GM19455 (cell line): Measurements from ENCODE around the gene CTBS.
A peak's percentile ranks its signal among the peaks of the same experiment; 100 is the strongest.

ENCODE experiments used
- ATAC-seq: cut with Tn5 transposase; IDR thresholded peaks from one replicate; pipeline ENCODE4 v1.9.1; 2021; ENCODE audit not compliant: unreplicated experiment

CTBS gene

GRCh38 chr1:84587099-84587498, 12.9 kb upstream of the CTBS start:
- no peak for ATAC-seq

- ATAC-seq, result no peak
These were observed 11.6 kb upstream of the CTBS start for GRCh38 chr1:84585803-84586202.

GRCh38 chr1:84584126-84584525, 9.9 kb upstream of the CTBS start:
- peak; percentile 42 for ATAC-seq

GRCh38 chr1:84583648-84584047, 9.4 kb upstream of the CTBS start:
- peak; percentile 39 for ATAC-seq

GRCh38 chr1:84582802-84583587, 8.8 kb upstream of the CTBS start:
- ATAC-seq, result no peak

GRCh38 chr1:84581648-84582047, 7.4 kb upstream of the CTBS start:
- no peak for ATAC-seq

- no peak for ATAC-seq
These were observed 696 bp upstream of the CTBS start for GRCh38 chr1:84574936-84575335.

GRCh38 chr1:84573481-84573966, 716 bp downstream of the CTBS start:
- no peak for ATAC-seq

GRCh38 chr1:84571150-84571535, 3.1 kb downstream of the CTBS start:
- ATAC-seq, result no peak

- no peak for ATAC-seq
These were observed 3.6 kb downstream of the CTBS start for GRCh38 chr1:84570436-84571149.

- ATAC-seq, result no peak
These were observed 5.0 kb downstream of the CTBS start for GRCh38 chr1:84569216-84569615.

- no peak for ATAC-seq
These were observed 23.4 kb downstream of the CTBS start for GRCh38 chr1:84550826-84551225.

- no peak for ATAC-seq
These were observed 32.6 kb downstream of the CTBS start for GRCh38 chr1:84541679-84542078.

GRCh38 chr1:84540759-84541158, 33.5 kb downstream of the CTBS start:
- no peak for ATAC-seq

- ATAC-seq, result no peak
These were observed 34.3 kb downstream of the CTBS start for GRCh38 chr1:84539972-84540371.

GRCh38 chr1:84538599-84538998, 35.6 kb downstream of the CTBS start:
- no peak for ATAC-seq

GRCh38 chr1:84525779-84526178, 48.5 kb downstream of the CTBS start:
- ATAC-seq, result no peak

GRCh38 chr1:84524590-84524989, 49.6 kb downstream of the CTBS start:
- no peak for ATAC-seq

- no peak for ATAC-seq
These were observed 63.6 kb downstream of the CTBS start for GRCh38 chr1:84510668-84511067.

GRCh38 chr1:84510165-84510564, 64.1 kb downstream of the CTBS start:
- no peak for ATAC-seq

- ATAC-seq, result no peak
These were observed 65.2 kb downstream of the CTBS start for GRCh38 chr1:84509029-84509428.

- no peak for ATAC-seq
These were observed 65.7 kb downstream of the CTBS start for GRCh38 chr1:84508510-84508909.
